ENCODE results near the gene PRKCE. TPM values are rescaled to one million over a fixed set of nuclear protein-coding genes. Genes with fewer than 3 reads are reported as not detected.
"Not testable (repeated sequence)": the region's sequence is repeated elsewhere in the genome, so short reads cannot be mapped to it uniquely, and the experiment has no call there.

The PRKCE gene
- polyA plus RNA-seq, 4 donors: 8.1 to 10.5 (median 9.3) TPM

- DNase-seq (ENCODE audit: low read depth in 4 of 4, low spot score in 3 of 4): no peak
Observed at GRCh38 chr2:45851576-45852304, 200.3 kb downstream of the PRKCE start.

- no peak for DNase-seq (ENCODE audit: low read depth in 4 of 4, low spot score in 3 of 4)
Observed at GRCh38 chr2:45852450-45853150, 201.1 kb downstream of the PRKCE start.

GRCh38 chr2:45855374-45855773 is 203.9 kb downstream of the PRKCE start:
- DNase-seq (ENCODE audit: low read depth in 4 of 4, low spot score in 3 of 4): no peak

GRCh38 chr2:45856391-45857274 is 205.2 kb downstream of the PRKCE start:
- DNase-seq (ENCODE audit: low read depth in 4 of 4, low spot score in 3 of 4): no peak

- DNase-seq (ENCODE audit: low read depth in 4 of 4, low spot score in 3 of 4): no peak
Observed at GRCh38 chr2:45857275-45857609, 205.8 kb downstream of the PRKCE start.

GRCh38 chr2:45857867-45858520 is 206.5 kb downstream of the PRKCE start:
- no peak for DNase-seq (ENCODE audit: low read depth in 4 of 4, low spot score in 3 of 4)

GRCh38 chr2:45858872-45859271 is 207.4 kb downstream of the PRKCE start:
- not testable (repeated sequence) for DNase-seq (ENCODE audit: low read depth in 4 of 4, low spot score in 3 of 4)

- no peak for DNase-seq (ENCODE audit: low read depth in 4 of 4, low spot score in 3 of 4)
Observed at GRCh38 chr2:45859682-45860081, 208.2 kb downstream of the PRKCE start.

- DNase-seq (ENCODE audit: low read depth in 4 of 4, low spot score in 3 of 4): peak; percentile 34 to 39 (median 36)
Observed at GRCh38 chr2:45860136-45861121, 209.0 kb downstream of the PRKCE start.

- no peak for DNase-seq (ENCODE audit: low read depth in 4 of 4, low spot score in 3 of 4)
Observed at GRCh38 chr2:45862843-45863242, 211.4 kb downstream of the PRKCE start.

- DNase-seq (ENCODE audit: low read depth in 4 of 4, low spot score in 3 of 4): no peak
Observed at GRCh38 chr2:45864121-45864520, 212.6 kb downstream of the PRKCE start.

- no peak for DNase-seq (ENCODE audit: low read depth in 4 of 4, low spot score in 3 of 4)
Observed at GRCh38 chr2:45867349-45867748, 215.9 kb downstream of the PRKCE start.

- DNase-seq (ENCODE audit: low read depth in 4 of 4, low spot score in 3 of 4): no peak
Observed at GRCh38 chr2:45867800-45868199, 216.3 kb downstream of the PRKCE start.

- DNase-seq (ENCODE audit: low read depth in 4 of 4, low spot score in 3 of 4): no peak
Observed at GRCh38 chr2:45869165-45869501, 217.7 kb downstream of the PRKCE start.

- no peak for DNase-seq (ENCODE audit: low read depth in 4 of 4, low spot score in 3 of 4)
Observed at GRCh38 chr2:45871025-45871424, 219.6 kb downstream of the PRKCE start.

GRCh38 chr2:45871541-45871940 is 220.1 kb downstream of the PRKCE start:
- no peak for DNase-seq (ENCODE audit: low read depth in 4 of 4, low spot score in 3 of 4)

- DNase-seq (ENCODE audit: low read depth in 4 of 4, low spot score in 3 of 4): no peak
Observed at GRCh38 chr2:45872211-45872610, 220.7 kb downstream of the PRKCE start.

- no peak for DNase-seq (ENCODE audit: low read depth in 4 of 4, low spot score in 3 of 4)
Observed at GRCh38 chr2:45874344-45874743, 222.9 kb downstream of the PRKCE start.

- DNase-seq (ENCODE audit: low read depth in 4 of 4, low spot score in 3 of 4): no peak
Observed at GRCh38 chr2:45876611-45877010, 225.1 kb downstream of the PRKCE start.

GRCh38 chr2:45879406-45879805 is 227.9 kb downstream of the PRKCE start:
- DNase-seq (ENCODE audit: low read depth in 4 of 4, low spot score in 3 of 4): no peak
